Left ventricle myocardium superior (tissue), 1 donor: ENCODE measurements around the gene BMP7. TPM values are rescaled to one million over a fixed set of nuclear protein-coding genes. Genes with fewer than 3 reads are reported as not detected.

Source experiments
- ATAC-seq: fragments of 200-7000 bp; cut with Tn5 transposase; one replicate; pipeline ENCODE4 v1.9.1; 2020; ENCODE audit warnings: mild to moderate bottlenecking, moderate library complexity
- DNase-seq: peaks from one replicate; pipeline ENCODE4 v3.0.0-alpha.2; 2020
- intact Hi-C: fragments of 100-400 bp; cut with micrococcal nuclease; formaldehyde crosslinking; loops from one replicate; pipeline ENCODE4 v1.11.0; 2022
- total RNA-seq: library from RNA; stranded (reverse); fragmentation: NEBNext Ultra II Directional; extraction: Animal tissue kit (Norgen Biotek cat#: 25700); gene quantifications from one replicate; pipeline ENCODE4 v1.2.1, GENCODE V29; 2021
- donor health status: DM: no; HTN: yes; CAD: no; lungs with severe emphysema.

Gene BMP7
- total RNA-seq, 1 donor from 2014 or later, result 32.2 TPM

- DNase-seq (no peak), ATAC-seq (no peak)
Measured at GRCh38 chr20:57220337-57221145, 45.9 kb downstream of the BMP7 start.

GRCh38 chr20:57219071-57219677 is 47.3 kb downstream of the BMP7 start:
- intact Hi-C loops, result no loop called here
- ATAC-seq, result no peak
- DNase-seq, result no peak

More at GRCh38 chr20:57220337-57221145, 45.9 kb downstream of the BMP7 start:
- intact Hi-C loops, result no loop called here

- ATAC-seq (no peak), DNase-seq (no peak)
- intact Hi-C loops, result no loop called here
Measured at GRCh38 chr20:57218489-57218888, 48.0 kb downstream of the BMP7 start.

- intact Hi-C loops, result no loop called here
- ATAC-seq, result no peak
Measured at GRCh38 chr20:57217802-57218201, 48.6 kb downstream of the BMP7 start.

GRCh38 chr20:57216669-57217068 is 49.8 kb downstream of the BMP7 start:
- no peak for ATAC-seq
- intact Hi-C loops, result no loop called here
- DNase-seq, result no peak

More at GRCh38 chr20:57217802-57218201, 48.6 kb downstream of the BMP7 start:
- DNase-seq, result no peak

- intact Hi-C loops, result no loop called here
- DNase-seq, result no peak
- ATAC-seq, result no peak
Measured at GRCh38 chr20:57215826-57216471, 50.5 kb downstream of the BMP7 start.

- ATAC-seq, result no peak
- intact Hi-C loops, result no loop called here
- DNase-seq, result no peak
Measured at GRCh38 chr20:57215426-57215825, 51.0 kb downstream of the BMP7 start.

GRCh38 chr20:57214948-57215347 is 51.5 kb downstream of the BMP7 start:
- intact Hi-C loops, result no loop called here
- ATAC-seq (no peak), DNase-seq (no peak)

GRCh38 chr20:57214427-57214826 is 52.0 kb downstream of the BMP7 start:
- ATAC-seq (no peak), DNase-seq (no peak)
- intact Hi-C loops, result no loop called here

GRCh38 chr20:57213924-57214323 is 52.5 kb downstream of the BMP7 start:
- no peak for DNase-seq
- intact Hi-C loops, result no loop called here
- ATAC-seq, result no peak

GRCh38 chr20:57213291-57213690 is 53.1 kb downstream of the BMP7 start:
- ATAC-seq (no peak), DNase-seq (no peak)
- intact Hi-C loops, result no loop called here

- intact Hi-C loops, result no loop called here
- ATAC-seq (peak; percentile 93), DNase-seq (peak; percentile 67)
Measured at GRCh38 chr20:57212534-57213276, 53.7 kb downstream of the BMP7 start.

- intact Hi-C loops, result no loop called here
- no peak for ATAC-seq
- no peak for DNase-seq
Measured at GRCh38 chr20:57211908-57212533, 54.4 kb downstream of the BMP7 start.

GRCh38 chr20:57211406-57211805 is 55.0 kb downstream of the BMP7 start:
- intact Hi-C loops, result no loop called here
- ATAC-seq (no peak), DNase-seq (no peak)

GRCh38 chr20:57210911-57211280 is 55.5 kb downstream of the BMP7 start:
- no peak for ATAC-seq
- no peak for DNase-seq
- intact Hi-C loops, result no loop called here

- no peak for DNase-seq
- intact Hi-C loops, result no loop called here
- no peak for ATAC-seq
Measured at GRCh38 chr20:57210054-57210910, 56.2 kb downstream of the BMP7 start.

GRCh38 chr20:57209413-57209812 is 57.0 kb downstream of the BMP7 start:
- intact Hi-C loops, result no loop called here
- no peak for ATAC-seq

GRCh38 chr20:57208198-57208597 is 58.2 kb downstream of the BMP7 start:
- DNase-seq (no peak), ATAC-seq (no peak)
- intact Hi-C loops, result no loop called here

More at GRCh38 chr20:57209413-57209812, 57.0 kb downstream of the BMP7 start:
- no peak for DNase-seq
